GM03348 (cell line): ENCODE data around the gene UCP2.

Experiments used
- DNase-seq: peaks from one replicate; pipeline ENCODE4 v3.0.0; 2012; ENCODE audit warnings: low spot score

Gene UCP2

GRCh38 chr11:73969991-73970800 is 12.4 kb downstream of the UCP2 start:
- DNase-seq = no peak

DNA sequence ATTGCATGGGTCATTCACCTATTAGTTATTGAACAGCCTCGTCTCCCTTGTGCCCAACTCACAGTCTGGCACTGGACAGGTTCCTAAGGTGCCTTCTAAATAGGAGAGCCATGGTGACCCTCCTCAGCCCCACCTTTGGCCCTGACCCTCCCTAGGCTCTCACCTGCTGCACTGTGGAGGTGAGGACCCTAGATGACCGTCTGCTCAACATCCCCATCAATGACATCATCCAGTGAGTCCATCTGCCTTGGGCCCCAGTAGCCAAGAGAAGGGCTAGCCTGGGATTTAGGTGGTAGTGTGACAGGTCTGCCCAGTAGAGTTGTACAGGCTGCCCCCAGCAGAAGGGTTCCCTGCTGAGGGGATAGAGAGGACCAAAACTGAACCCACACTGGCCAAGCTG is 13.6 kb downstream of the UCP2 start:
- no peak for DNase-seq

DNA sequence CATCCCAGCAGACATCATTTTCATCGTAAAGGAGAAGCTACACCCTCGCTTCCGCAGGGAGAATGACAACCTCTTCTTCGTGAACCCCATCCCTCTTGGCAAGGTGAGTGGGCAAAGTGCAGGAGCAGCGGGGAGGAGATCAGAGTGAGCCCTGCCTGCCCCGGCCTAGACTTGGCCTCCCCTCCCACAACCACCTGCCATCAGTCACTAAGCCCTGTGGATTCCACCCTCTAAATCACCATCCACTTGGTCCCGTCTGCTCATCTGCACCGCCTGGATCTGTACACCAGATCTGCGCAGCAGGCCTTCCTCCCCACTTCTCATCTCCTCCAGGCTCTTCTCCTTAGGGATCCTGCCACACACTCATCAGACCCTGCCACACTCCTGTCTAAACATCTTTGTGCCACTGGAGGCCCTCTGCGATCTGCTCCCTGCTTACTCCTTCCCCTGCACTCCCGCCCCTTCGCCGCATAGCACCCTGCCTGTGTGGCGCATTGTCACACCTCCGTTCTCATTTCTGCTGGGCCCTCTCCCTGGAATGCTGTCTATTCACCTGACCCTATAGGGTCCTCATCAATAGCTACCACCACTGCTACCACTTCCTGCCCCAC is 14.2 kb downstream of the UCP2 start:
- DNase-seq = no peak

- no peak for DNase-seq
These were observed 16.9 kb downstream of the UCP2 start for GRCh38 chr11:73965764-73966121.

- DNase-seq = peak; percentile 55
These were observed 17.4 kb downstream of the UCP2 start for GRCh38 chr11:73965076-73965763.

- no peak for DNase-seq
These were observed 18.8 kb downstream of the UCP2 start for GRCh38 chr11:73963861-73964260.

DNA sequence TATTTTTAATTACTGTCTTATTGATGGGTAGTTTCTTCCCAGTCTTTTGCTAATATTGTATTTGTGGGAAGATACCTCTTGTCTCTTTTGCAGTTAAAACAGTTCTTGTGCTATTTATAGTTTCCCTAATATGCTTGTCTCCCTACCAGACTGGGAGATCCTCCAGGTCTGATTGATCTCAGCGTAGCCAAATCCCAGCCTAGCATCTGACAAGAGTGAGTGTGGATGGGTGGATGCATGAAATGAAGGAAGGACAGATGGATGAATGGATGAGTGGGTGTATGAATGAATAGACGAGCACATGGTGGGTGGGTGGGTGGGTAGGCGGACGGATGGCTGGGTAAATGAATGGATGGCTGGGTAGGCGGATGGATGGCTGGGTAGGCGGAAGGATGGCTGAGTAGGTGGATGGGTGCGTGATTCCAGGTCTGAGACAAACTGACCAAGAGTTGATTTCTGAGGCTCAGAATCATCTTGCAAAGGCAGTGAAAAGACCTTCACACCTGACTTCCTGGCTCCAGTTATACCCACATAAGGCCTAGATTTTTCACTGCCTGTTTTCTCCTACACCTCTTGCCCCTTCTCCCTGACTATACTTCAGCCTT is 20.4 kb downstream of the UCP2 start:
- DNase-seq = no peak

DNA sequence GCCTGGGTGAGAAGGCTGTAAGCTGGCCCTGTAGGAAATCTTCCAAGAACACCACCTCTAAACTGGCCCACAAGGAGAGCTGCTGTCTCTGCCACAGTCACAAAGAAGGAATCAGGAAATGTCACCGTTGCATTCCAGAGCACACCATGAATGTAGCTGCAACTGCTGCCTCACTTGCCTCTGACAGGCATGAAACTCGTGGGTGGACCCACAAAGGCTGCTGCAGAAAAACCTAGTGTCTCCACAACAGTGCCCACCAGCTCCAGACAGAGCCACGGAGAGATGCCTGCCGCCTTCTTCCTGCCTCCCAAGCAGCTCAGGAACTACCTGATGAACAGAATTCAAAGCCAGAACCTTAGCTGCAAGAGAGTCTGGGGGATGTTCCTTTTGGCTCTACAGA is 21.3 kb downstream of the UCP2 start:
- peak; percentile 43 for DNase-seq

DNA sequence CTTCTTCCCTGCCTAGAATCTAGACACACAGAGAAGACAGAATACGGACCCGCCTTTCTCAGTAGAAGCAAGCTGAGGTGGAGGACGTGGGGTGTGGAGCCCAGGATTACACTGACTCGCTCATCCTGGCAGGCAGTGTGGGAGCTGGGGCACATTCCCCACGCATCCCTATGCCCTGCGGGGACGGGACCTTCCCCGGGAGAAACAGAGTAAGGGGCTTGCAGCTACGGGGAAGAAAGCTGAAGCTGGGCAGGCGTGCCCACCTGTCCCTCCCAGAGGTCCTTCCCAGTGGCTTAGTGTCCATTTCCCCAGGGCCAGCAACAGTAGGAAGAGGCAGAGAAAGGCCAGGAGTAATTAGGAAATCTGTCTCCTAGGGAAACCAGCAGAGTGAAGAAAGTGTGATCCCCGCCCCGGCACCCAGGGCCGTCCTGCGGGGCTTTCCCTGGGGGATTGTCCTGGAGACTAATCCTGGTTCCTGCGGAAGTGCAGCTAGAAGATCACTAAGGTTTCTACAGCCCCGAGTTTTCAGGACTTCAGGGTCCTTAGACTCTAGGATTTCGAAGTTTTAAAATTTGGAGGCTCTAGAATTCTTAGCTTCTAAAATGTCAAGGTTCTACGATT is 24.0 kb downstream of the UCP2 start:
- DNase-seq = no peak

- DNase-seq = no peak
These were observed 24.8 kb downstream of the UCP2 start for GRCh38 chr11:73957654-73958361.

DNA sequence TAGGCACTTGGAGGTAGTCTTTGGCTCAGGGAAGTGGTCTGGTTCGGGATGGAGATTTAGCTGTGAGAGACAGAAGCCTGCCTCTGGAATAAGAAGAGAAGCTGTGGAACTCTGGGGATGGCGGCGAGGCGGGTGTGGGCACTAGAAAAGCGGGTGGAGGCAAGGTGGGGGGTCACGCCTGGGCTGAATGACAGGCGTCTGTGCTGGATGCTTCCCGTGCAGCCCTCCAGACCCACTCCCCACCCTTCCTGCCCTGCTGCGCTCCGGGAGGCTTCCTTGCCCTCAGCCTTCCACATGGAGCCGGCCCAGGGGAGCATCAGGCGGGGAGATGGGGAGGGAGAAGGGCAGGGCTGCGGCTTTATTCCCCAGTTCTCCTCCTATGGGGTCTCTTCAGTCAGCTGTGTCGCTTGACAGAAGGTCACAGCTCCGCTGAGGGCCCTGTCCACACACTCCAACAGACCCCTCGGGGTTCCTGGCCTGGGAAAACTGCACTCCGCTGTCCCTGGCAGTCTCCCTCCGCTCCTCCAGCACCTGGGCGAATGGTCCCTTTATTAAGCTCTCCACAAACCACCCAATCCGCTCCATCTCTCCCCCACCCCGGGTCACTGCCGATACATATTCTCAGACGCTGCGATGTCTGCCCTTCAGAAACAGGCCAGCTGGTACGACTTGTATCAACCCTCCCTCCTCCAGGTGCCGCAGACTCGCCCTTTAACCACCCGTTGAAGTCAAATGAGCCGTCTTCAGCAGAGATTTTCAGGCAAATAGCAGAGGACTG is 25.6 kb downstream of the UCP2 start:
- no peak for DNase-seq

- DNase-seq = no peak
These were observed 30.8 kb downstream of the UCP2 start for GRCh38 chr11:73951797-73952196.

- DNase-seq = peak; percentile 60
These were observed 31.6 kb downstream of the UCP2 start, which contains the start of gene DNAJB13 for GRCh38 chr11:73950869-73951710. TSS of gene DNAJB13 (plus strand) at chr11:73951026. CDS start at chr11:73951070, 44 bp downstream.

DNA sequence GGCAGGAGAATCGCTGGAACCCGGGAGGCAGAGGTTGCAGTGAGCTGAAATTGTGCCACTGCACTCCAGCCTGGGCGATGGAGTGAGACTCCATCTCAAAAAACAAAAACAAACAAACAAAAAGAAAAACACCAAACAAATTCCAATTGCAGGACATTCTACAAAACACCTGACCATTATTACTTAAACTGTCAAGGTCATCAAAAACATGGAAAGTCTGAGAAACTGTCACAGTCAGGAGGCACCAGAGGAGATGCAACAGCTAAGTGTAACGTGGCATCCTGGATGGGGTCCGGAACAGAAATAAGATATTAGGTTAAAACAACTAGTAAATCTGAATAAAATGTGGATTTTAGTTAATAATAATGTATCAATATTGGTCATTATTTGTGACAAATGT is 32.7 kb downstream of the UCP2 start:
- DNase-seq = no peak

- no peak for DNase-seq
These were observed 33.4 kb downstream of the UCP2 start for GRCh38 chr11:73949246-73949645.

- no peak for DNase-seq
These were observed 35.7 kb downstream of the UCP2 start for GRCh38 chr11:73946798-73947458.

GRCh38 chr11:73945396-73945795 is 37.2 kb downstream of the UCP2 start:
- no peak for DNase-seq

- DNase-seq = no peak
These were observed 37.7 kb downstream of the UCP2 start for GRCh38 chr11:73944901-73945300.

DNA sequence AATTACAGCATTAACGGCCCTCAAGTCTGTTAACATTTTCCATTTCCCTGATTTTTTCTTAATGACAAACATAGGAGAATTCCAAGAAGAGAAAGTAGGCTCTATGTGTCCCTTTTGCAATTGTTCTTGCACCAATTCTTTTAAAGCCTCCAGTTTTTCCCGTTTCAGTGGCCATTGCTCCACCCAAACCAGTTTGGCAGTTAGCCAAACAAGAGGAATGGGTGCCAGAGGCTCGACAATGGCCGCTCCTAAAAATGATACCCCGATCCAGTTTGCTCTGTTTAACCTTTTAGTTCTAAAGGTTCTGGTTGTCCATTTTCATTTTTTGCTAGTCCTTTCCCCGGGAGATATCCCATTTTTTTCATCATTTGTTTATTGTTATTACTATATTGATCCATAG is 38.6 kb downstream of the UCP2 start:
- no peak for DNase-seq
